ENCODE data around the gene FAM83E. TPM values are rescaled to one million over a fixed set of nuclear protein-coding genes. Genes with fewer than 3 reads are reported as not detected.

The FAM83E gene
- total RNA-seq, 2 donors from 2014 or later, result 3.5 to 13.7 TPM

GRCh38 chr19:48629297-48629598, 14.4 kb upstream of the FAM83E start:
- Mint-ChIP-seq H3K27ac (no peak overlapping the region), H3K36me3 (no peaks in the 10 kb centered on the region), H3K4me3 (no peak overlapping the region), H3K4me1 (ENCODE audit: low read depth in 2 of 2) (peaks cover 12 to 31% of the 10 kb centered on the region in 2 donors), H3K9me3 (no peaks in the 10 kb centered on the region), H3K27me3 (no peaks in the 10 kb centered on the region)
- no peak for ATAC-seq
- DNase-seq (ENCODE audit: low spot score), result no peak

- Mint-ChIP-seq H3K27ac (no peak overlapping the region), H3K9me3 (peaks cover 3% of the 10 kb centered on the region), H3K27me3 (no peaks in the 10 kb centered on the region), H3K4me3 (no peak overlapping the region), H3K4me1 (ENCODE audit: low read depth in 2 of 2) (peaks cover 13 to 33% of the 10 kb centered on the region in 2 donors), H3K36me3 (peaks cover 4% of the 10 kb centered on the region)
- ATAC-seq, result no peak
- DNase-seq (ENCODE audit: low spot score), result no peak
Measured at GRCh38 chr19:48628486-48629296, 13.8 kb upstream of the FAM83E start.

- Mint-ChIP-seq H3K27ac (no peak overlapping the region), H3K36me3 (peaks cover 7% of the 10 kb centered on the region), H3K27me3 (no peaks in the 10 kb centered on the region), H3K4me1 (ENCODE audit: low read depth in 2 of 2) (peaks cover 18 to 36% of the 10 kb centered on the region in 2 donors), H3K9me3 (peaks cover 3% of the 10 kb centered on the region), H3K4me3 (no peak overlapping the region)
- DNase-seq (ENCODE audit: low spot score) (no peak), ATAC-seq (no peak)
Measured at GRCh38 chr19:48627865-48628314, 13.0 kb upstream of the FAM83E start.

GRCh38 chr19:48627201-48627864, 12.5 kb upstream of the FAM83E start:
- Mint-ChIP-seq H3K4me3 (no peak overlapping the region), H3K27me3 (no peaks in the 10 kb centered on the region), H3K9me3 (peaks cover 3% of the 10 kb centered on the region), H3K36me3 (peaks cover 7% of the 10 kb centered on the region), H3K4me1 (ENCODE audit: low read depth in 2 of 2) (peaks cover 18 to 36% of the 10 kb centered on the region in 2 donors), H3K27ac (peak overlapping the region in 1 of 2 donors; percentile 31)
- ATAC-seq (no peak), DNase-seq (ENCODE audit: low spot score) (no peak)

- no peak overlapping the region for H3K27ac Mint-ChIP-seq
- ATAC-seq, result no peak
- no peak overlapping the region for H3K4me3 Mint-ChIP-seq
- peaks cover 3% of the 10 kb centered on the region for H3K9me3 Mint-ChIP-seq
- H3K27me3 Mint-ChIP-seq, result no peaks in the 10 kb centered on the region
- H3K4me1 Mint-ChIP-seq (ENCODE audit: low read depth in 2 of 2), result peaks cover 24 to 40% of the 10 kb centered on the region in 2 donors
- H3K36me3 Mint-ChIP-seq, result peaks cover 7% of the 10 kb centered on the region
- no peak for DNase-seq (ENCODE audit: low spot score)
Measured at GRCh38 chr19:48625891-48626327, 11.0 kb upstream of the FAM83E start.

GRCh38 chr19:48624791-48625723, 10.2 kb upstream of the FAM83E start:
- ATAC-seq (no peak), DNase-seq (ENCODE audit: low spot score) (no peak)
- Mint-ChIP-seq H3K36me3 (peaks cover 7% of the 10 kb centered on the region), H3K27me3 (no peaks in the 10 kb centered on the region), H3K4me1 (ENCODE audit: low read depth in 2 of 2) (peaks cover 28 to 43% of the 10 kb centered on the region in 2 donors), H3K27ac (peak overlapping the region; percentile 53 to 97), H3K9me3 (peaks cover 3% of the 10 kb centered on the region), H3K4me3 (peak overlapping the region; percentile 89)

GRCh38 chr19:48624067-48624594, 9.3 kb upstream of the FAM83E start:
- H3K4me1 Mint-ChIP-seq (ENCODE audit: low read depth in 2 of 2), result peaks cover 37 to 50% of the 10 kb centered on the region in 2 donors
- H3K9me3 Mint-ChIP-seq, result peaks cover 3% of the 10 kb centered on the region
- ATAC-seq (peak; percentile 88), DNase-seq (ENCODE audit: low spot score) (peak; percentile 99)
- H3K4me3 Mint-ChIP-seq, result peak overlapping the region; percentile 89
- peaks cover 7% of the 10 kb centered on the region for H3K36me3 Mint-ChIP-seq
- peak overlapping the region; percentile 79 to 97 for H3K27ac Mint-ChIP-seq
- H3K27me3 Mint-ChIP-seq, result no peaks in the 10 kb centered on the region

- Mint-ChIP-seq H3K4me3 (peak overlapping the region; percentile 89), H3K27ac (peak overlapping the region; percentile 79 to 97), H3K4me1 (ENCODE audit: low read depth in 2 of 2) (peaks cover 40 to 50% of the 10 kb centered on the region in 2 donors), H3K27me3 (no peaks in the 10 kb centered on the region), H3K36me3 (peaks cover 11% of the 10 kb centered on the region), H3K9me3 (peaks cover 3% of the 10 kb centered on the region)
- ATAC-seq (no peak), DNase-seq (ENCODE audit: low spot score) (no peak)
Measured at GRCh38 chr19:48623556-48624066, 8.7 kb upstream of the FAM83E start.

GRCh38 chr19:48619692-48620585, 5.1 kb upstream of the FAM83E start:
- Mint-ChIP-seq H3K4me1 (ENCODE audit: low read depth in 2 of 2) (peaks cover 52% of the 10 kb centered on the region in 2 donors), H3K9me3 (peaks cover 3% of the 10 kb centered on the region), H3K27ac (peak overlapping the region; percentile 97 to 99), H3K4me3 (peak overlapping the region; percentile 96), H3K27me3 (no peaks in the 10 kb centered on the region), H3K36me3 (peaks cover 19% of the 10 kb centered on the region)
- DNase-seq (ENCODE audit: low spot score) (no peak), ATAC-seq (no peak)

- H3K4me1 Mint-ChIP-seq (ENCODE audit: low read depth in 2 of 2), result peaks cover 47 to 50% of the 10 kb centered on the region in 2 donors
- H3K4me3 Mint-ChIP-seq, result peak within 1 kb of the TSS; percentile 96
- H3K36me3 Mint-ChIP-seq, result peaks cover 19% of the 10 kb centered on the region
- no peaks in the 10 kb centered on the region for H3K27me3 Mint-ChIP-seq
- ATAC-seq (peak; percentile 91 to 94), DNase-seq (ENCODE audit: low spot score) (peak; percentile 98)
- peaks cover 3% of the 10 kb centered on the region for H3K9me3 Mint-ChIP-seq
- peak within 1 kb of the TSS; percentile 97 to 99 for H3K27ac Mint-ChIP-seq
Measured at GRCh38 chr19:48618916-48619691, 4.2 kb upstream of the FAM83E start, which contains the start of the genes RPL18 and SPHK2. TSS of gene RPL18 (minus strand) at chr19:48619178. CDS start at chr19:48619143, 35 bp downstream. TSS of gene SPHK2 (plus strand) at chr19:48619506. CDS start at chr19:48620515, 1,009 bp downstream.

GRCh38 chr19:48618278-48618915, 3.5 kb upstream of the FAM83E start:
- H3K27ac Mint-ChIP-seq, result peak overlapping the region; percentile 97 to 99
- peak overlapping the region; percentile 96 for H3K4me3 Mint-ChIP-seq
- no peaks in the 10 kb centered on the region for H3K9me3 Mint-ChIP-seq
- no peaks in the 10 kb centered on the region for H3K27me3 Mint-ChIP-seq
- H3K4me1 Mint-ChIP-seq (ENCODE audit: low read depth in 2 of 2), result peaks cover 46 to 49% of the 10 kb centered on the region in 2 donors
- DNase-seq (ENCODE audit: low spot score) (no peak), ATAC-seq (no peak)
- peaks cover 12% of the 10 kb centered on the region for H3K36me3 Mint-ChIP-seq

Data from natural killer cell treated with Interleukin-12 subunit alpha and Interleukin-12 subunit beta and Interleukin-15 and Interleukin-18, amount 100 ng/mL, for 72 hours (primary cell).